AG08396 (cell line): ENCODE results near the gene MAPKAPK2.
"Not testable (repeated sequence)": the region's sequence is repeated elsewhere in the genome, so short reads cannot be mapped to it uniquely, and the experiment has no call there.

Experiments used
- DNase-seq: peaks from one replicate; pipeline ENCODE4 v3.0.0; 2012; ENCODE audit warnings: low spot score, mixed read lengths

MAPKAPK2 gene

GRCh38 chr1:206778031-206778430 lies 93.3 kb downstream of the MAPKAPK2 start:
- DNase-seq, result no peak

DNA sequence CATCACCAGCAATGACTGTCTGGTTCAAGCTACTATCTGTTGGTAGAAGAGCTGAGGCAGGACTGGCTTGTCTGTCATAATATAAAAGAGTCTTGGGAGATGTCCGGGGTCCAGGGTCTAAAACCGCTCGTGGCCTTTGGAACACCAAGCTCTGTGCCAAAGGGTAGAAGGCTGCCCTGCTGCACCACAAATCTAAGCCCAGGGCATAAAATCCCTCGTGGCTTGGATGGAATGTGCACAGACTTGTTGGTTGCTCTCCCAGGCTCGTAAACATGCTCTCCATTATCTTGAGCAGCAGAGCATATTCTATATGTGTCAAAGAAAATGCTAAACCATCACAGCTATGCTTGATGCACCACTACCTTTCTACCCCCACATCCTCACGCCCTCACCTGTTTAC lies 94.2 kb downstream of the MAPKAPK2 start:
- not testable (repeated sequence) for DNase-seq

DNA sequence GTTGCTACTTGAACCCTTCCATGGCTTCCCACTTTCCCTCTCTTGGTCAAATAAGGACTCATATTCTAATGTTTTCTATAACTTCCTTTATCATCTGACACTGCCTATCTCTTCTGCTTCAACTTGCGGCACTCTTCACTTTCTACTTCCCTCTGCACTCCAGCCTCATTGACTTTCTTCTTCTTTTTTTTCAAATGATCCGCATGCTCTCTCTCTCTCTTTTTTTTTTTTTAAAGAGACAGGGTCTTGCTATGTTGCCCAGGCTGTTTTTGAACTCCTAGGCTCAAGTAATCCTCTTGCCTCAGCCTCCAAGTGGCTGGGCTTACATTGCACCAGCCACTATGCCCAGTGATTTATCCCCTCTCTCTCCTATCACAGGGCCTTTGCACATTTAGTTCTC lies 94.9 kb downstream of the MAPKAPK2 start:
- DNase-seq, result no peak

- no peak for DNase-seq
These were observed 97.7 kb downstream of the MAPKAPK2 start for GRCh38 chr1:206782448-206782847.

GRCh38 chr1:206783506-206783905 lies 98.8 kb downstream of the MAPKAPK2 start:
- DNase-seq, result no peak
